HTERT RPE-1 (cell line): Measurements from ENCODE around the gene ISL2.
"Not testable (repeated sequence)": the region's sequence is repeated elsewhere in the genome, so short reads cannot be mapped to it uniquely, and the experiment has no call there.

Experiments used
- in situ Hi-C: fragments of 300-500 bp; cut with MboI; formaldehyde crosslinking; loops from 4 replicates; pipeline ENCODE4 v1.14.3; 2020; ENCODE audit warnings: low sequenced_read_pairs

Gene ISL2

DNA sequence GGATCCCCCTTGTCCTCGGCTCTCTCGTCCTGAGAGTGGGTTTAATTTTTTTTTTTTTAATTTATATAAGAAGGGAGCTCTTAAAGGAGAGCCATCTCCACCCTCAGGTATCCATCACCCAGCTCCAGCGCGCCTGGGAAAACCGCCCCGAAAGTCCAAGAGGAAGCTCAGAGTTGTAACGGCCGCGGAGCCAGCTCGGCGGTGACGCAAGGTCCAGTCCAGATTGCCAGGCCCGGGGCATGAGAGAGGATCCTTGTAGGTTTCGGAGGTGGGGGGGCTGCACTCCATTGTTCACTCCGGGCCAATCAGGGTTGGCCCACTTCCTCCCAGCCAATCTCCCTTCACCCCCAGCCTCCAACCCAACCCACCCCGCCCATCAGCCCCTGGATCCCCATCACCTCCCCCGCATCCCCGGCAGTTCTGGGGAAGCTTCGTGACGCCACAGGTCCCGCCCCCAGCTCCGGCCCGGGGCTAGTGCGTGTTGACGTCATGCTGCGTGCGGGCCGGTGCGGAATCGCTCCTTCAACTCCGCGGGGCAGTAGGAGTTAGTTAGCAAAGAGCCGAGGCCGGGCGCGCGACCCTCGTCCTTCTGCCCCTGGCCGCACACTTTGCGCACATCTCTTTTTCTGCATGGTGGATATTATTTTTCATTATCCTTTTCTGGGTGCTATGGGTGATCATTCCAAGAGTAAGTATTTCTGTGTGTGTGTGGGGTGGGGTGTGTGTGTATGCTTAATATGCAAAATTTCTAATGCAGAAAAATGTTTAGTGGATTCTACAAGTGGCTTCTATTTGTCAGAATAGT, at the start of gene ISL2:
Gene ISL2, plus strand, starts transcription at position 520 of the 805 bp plus-strand sequence. Its CDS starts 111 bp downstream, at position 631.
- in situ Hi-C loops, result no loop called here

DNA sequence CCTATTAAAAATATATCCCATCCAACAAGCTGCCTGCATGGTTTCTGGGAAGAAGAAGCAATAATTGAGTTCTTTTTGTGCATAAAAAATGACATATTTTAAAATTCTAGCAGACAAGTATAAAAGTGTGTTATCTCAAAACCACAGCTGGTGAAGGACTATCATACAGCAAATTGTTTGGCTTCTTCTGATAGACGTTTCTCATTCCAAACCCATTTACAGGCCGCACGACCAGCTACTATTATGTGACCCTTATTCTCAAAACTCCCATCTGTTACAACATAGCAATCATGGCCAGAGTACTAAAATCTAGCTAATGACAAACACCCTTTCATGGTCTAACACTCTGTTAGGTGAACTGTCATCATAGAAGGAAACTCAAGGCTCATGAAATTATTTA, 47.0 kb upstream of the ISL2 start:
- in situ Hi-C loops, result no loop called here

DNA sequence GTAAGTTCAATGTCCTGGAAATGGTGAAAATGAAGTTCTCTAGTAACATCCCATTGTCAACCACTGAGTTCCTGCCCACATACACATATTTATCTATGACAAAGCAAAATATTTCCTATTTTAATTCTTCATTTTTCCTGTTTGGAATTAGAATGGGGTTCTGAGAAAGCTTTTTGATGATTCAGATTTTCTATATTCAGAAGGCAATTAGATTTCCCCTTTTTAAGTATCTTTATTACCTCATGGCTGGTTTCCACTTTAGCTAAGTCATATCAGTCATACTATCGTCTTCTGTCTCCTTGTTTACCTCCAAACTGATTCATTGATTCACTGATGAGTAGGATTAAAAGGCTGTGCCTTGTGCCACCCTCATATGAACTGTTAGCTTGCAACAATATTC, 43.2 kb upstream of the ISL2 start:
- in situ Hi-C loops, result no loop called here

DNA sequence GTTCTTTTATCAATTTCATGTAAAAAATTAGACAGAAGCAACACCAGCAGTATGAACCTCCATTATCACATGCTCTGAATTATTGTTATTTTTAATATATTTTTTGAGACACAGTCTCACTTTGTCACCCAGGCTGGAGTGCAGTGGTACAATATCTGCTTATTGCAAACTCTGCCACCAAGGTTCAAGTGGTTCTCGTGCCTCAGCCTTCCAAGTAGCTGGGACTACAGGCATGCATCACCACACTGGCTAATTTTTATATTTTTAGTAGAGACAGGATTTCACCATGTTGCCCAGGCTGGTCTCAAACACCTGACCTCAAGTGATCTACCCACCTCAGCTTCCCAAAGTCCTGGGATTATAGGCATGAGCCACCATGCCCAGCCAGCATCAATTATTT, 42.1 kb upstream of the ISL2 start:
- in situ Hi-C loops, result not testable (repeated sequence)

DNA sequence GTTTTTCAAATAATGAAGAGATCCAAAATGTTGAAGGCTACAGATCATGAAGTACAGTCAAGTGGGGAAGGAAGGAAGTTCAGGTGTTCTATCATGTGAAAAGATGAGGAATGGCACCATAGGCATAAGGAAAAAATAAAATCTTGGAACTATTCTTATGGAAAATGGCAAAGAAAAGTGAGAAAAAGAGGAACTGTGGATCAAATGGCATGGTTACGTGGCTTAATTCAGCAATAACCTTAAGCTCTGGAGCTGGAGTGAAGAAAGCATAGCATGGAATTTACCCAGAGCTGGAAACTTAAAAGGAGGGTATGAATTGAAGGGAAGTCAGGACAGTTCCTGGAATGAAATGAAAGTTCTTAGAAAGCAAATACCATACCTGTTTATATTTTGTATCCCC, 39.7 kb upstream of the ISL2 start:
- in situ Hi-C loops, result no loop called here

DNA sequence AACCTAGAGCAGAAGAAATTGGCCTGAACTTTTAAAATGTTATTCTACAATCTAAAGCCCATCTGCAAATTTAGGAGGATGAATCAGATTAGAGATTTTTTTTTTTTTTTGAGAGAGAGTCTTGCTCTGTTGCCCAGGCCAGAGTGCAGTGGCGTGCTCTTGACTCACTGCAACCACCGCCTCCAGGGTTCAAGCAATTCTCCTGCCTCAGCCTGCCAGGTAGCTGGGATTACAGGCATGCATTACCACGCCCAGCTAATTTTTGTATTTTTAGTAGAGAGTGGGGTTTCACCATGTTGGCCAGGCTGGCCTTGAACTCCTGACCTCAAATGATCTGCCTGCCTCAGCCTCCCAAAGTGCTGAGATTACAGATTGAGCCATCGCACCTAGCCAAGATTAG, 38.6 kb upstream of the ISL2 start:
- in situ Hi-C loops, result not testable (repeated sequence)

DNA sequence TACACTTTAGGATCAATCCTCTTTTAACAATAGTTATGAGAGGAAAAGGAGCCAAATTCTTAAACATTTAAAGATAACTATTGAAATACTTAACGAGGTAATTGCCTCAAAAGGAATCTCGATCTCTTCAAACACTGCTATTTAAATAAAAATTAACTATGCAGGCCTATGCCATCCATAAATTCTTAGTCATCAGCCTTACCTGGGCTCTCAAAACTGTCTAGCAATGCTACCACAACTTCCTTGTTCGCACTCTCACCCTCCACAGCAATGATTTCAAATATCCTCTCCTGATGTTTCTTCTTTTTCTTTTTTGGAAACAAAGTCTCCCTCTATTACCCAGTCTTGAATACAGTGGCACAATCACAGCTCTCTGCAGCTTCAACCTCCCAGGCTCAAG, 37.6 kb upstream of the ISL2 start:
- in situ Hi-C loops, result no loop called here

DNA sequence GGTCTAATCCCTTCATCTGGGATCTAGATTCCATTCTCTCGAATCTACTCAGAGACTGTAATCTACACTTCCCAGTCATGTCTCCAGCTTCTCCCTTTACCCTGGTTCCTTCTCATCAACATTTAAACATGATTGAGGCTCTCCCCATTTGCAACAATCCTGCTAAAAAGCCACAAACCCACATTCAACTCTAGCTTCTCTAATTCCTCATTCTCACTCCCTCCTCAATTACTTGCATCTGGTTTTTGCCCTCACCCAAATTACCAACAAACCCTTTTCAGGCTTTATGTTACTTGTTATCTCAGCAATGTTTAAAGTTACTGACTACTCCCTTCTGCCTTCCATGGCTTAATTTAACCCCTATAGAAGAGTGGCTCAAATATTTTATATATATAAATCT, 36.8 kb upstream of the ISL2 start:
- in situ Hi-C loops, result no loop called here

DNA sequence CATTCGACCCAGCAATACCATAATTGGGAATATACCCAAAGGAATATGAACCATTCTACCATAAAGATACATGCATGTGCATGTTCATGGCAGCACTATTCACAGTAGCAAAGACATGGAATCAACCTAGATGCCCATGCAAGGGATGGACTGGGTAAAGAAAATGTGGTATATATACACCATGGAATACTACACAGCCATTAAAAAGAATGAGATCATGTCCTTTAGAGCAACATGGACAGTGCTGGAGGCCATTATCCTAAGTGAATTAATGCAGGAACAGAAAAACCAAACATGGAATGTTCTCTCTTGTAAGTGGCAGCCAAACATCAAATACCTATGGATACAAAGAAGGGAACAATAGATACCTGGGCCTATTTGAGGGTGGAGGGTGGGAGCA, 32.7 kb upstream of the ISL2 start:
- in situ Hi-C loops, result no loop called here

DNA sequence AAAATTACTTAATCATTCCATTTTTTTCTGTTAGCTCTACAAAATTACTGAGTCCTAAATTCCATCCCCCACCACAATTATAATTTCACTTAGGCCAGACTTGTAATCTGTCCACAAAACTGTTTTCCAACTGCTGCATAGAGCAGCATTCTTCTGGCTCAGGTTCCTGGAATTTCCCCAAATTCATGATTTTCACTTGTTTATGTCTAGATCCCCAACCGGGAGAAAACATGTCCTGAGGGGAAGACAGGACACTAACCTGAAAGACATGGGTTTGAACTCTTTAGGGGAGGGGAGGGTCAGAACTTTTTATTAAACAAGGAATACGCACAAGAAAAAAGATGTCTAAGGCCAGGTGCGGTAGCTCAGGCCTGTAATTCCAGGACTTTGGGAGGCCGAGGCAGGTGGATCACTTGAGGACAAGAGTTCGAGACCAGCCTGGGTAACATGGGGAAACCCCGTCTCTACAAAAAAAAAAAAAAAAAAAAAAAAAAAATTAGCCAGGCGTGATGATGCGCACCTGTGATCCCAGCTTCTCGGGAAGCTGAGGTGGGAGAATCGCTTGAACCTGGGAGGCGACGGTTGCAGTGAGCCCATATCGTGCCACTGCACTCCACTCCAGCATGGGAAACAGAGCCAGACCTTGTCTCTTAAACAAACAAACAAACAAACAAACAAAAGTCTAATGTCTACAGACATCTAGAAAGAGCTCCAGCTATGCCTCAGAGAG, 26.8 kb upstream of the ISL2 start:
- in situ Hi-C loops, result no loop called here

DNA sequence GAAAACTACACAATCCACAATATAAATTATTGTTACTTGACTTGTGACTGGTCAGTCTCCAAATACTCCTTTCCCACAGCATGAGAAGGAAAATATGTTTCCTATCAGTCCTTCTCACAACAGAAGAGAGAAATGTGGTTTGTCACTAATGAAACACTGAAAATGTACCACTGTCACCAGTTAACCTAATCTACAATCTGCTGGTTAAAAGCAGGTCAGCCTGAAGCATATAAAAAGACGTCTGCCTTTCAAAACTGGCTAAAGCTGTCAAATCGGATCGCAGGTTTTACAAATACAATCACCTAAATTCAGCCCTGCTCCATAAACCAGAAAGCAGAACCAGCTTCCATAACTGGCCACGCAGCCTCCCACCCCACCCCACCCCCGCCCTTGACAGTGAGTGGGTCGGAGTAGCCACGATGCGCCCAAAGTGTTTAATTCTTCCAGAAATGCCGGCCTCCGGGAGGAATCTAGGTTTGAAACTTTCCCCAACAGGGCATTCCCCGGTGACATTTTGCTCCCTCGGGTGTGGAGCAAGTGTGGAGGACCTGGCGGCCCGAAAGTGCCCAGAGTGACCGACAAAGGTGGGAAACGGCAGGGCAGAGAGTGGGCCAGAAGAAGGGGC, 26.0 kb upstream of the ISL2 start:
- in situ Hi-C loops, result no loop called here

DNA sequence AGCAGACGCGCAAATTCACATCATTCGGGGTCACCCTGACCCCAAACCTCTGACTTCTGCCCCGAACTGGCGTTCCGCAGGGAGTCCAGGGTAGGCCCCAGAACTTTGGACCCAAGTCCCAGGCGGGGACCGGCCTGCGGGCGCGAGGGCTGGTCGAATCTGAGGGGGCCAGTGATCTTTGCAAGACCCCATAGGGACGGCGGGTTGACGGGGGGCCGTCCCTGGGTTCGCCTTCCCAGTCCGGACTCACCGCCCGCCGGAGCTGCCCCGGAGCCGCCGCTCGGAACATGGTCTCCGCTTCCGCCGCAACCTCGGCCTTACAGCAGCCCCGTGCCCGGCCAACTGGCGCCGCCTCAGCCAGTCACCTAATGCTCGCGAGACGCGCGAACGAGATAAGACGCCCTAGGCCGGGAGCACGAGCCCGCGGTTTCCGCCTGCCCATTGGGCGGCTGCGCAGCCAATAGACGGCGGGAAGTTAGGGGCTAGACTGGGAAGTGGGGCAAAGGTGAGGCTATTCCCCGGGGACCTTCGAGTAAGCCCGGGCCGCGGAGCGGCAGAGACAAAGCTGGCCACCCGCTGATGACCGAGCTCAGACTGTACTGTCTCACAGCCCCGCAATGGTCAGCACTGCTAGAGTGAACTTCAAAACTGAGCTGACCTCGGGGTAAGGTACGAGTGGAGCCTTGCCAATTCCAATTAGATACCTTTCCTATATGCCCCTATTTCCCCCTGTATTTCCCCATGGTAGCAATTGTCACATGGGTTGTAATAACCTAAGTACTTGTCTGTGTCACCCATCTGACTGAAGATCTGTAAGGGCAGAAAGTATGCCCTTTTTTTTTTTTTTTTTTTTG, 25.2 kb upstream of the ISL2 start, which contains the start of gene ETFA:
Gene ETFA, minus strand, starts transcription at position 370 of the 854 bp plus-strand sequence. Its CDS starts 81 bp downstream, at position 289.
- in situ Hi-C loops, result no loop called here

DNA sequence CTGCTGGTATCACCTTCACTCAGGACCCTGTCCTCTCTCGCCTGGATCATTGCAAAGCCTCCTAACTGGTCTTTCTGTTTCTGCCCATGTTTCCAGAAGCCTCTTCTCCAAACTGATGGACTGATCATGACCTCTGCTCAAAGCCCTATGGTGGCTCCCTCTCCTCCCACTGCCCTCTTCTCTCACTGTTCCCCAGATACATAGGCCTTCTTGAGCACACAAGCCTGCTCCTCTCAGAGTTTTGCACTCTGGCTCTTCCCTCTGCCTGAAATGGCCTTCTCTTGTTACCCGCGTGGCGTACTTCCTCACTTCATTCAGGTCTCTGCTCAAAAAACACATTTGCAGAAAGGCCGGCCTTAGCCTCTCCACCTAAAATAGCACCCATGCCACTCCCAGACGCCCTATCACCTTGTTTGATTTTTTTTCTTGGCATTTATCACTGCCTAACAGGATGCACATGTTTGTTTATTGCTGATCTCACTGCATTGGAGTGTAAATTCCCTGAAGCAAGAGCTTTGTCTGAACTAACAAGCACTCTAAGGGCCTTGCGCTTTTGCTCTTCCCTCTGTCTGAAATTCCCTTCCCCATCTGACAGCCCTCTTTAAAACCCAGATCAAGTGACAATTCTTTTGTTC, 23.9 kb upstream of the ISL2 start:
- in situ Hi-C loops, result no loop called here

DNA sequence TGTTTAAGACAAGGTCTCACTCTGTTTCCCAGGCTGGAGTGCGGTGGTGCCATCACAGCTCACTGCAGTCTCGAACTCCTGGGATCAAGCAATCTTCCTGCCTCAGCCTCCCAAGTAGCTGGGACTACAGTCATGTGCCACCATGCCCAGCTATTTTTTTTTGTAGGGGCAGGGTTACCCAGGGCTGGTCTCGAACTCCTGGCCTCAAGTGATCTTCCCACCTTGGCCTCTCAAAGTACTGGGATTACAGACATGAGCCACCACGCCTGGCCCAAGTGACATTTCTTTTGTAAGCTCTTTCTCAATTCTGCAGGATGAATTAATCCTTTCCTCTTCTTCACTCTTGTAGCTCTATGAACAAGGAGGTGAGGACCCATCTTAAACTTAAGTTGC, 23.4 kb upstream of the ISL2 start:
- in situ Hi-C loops, result not testable (repeated sequence)

DNA sequence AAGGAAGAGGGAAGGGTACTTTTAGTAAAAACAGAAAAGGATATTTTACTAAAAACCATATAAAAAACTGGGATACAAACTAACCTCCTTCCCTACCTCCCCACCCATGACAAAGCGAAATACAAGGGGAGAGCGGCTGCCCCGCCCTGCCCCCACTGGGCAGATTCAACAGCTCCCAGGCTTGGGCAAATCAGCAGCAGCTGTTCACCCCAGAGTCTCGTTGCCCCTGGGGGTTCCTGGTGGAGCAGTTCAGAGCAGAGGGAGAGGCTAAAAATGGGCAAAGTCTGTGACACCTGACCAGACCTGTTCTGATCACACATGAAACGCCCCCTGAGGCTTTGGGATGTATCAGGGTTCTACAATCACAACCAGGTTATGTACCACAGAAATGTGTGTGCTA, 22.8 kb upstream of the ISL2 start:
- in situ Hi-C loops, result no loop called here

DNA sequence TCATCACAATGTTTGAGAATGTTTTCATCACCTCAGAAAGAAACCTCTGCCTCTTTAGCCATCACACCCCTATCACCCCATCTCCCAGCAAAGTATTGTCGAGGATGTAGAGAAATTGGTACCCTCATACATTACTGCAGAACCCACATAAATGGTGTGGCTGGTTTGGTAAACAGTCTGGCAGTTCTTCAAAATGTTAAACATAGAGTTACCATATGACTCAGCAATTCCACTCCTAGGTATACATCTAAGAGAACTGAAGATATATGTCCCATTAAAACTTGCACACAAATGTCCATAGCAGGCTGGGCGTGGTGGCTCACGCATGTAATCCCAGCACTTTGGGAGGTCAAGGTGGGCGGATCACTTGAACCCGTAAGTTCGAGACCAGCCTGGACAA, 16.6 kb upstream of the ISL2 start:
- in situ Hi-C loops, result no loop called here

DNA sequence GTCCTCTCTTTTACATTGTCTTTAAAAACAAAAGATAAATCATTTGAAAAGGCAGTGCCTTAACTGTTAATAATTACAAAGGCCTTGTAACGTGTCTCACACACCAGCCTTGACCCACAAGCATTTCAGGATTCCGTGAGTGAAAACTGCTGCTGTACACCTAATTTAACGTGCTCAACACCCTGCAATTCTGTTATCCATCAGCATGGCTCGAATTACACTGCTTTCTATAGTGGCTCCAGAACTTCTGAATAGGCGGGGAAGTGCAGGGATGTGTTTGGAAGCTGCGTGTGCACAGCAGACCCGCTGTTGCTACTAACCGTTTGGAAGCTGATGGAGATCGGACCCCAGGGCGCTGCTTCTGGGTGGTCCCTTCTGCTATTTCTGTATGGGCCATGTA, 15.4 kb upstream of the ISL2 start:
- in situ Hi-C loops, result no loop called here

DNA sequence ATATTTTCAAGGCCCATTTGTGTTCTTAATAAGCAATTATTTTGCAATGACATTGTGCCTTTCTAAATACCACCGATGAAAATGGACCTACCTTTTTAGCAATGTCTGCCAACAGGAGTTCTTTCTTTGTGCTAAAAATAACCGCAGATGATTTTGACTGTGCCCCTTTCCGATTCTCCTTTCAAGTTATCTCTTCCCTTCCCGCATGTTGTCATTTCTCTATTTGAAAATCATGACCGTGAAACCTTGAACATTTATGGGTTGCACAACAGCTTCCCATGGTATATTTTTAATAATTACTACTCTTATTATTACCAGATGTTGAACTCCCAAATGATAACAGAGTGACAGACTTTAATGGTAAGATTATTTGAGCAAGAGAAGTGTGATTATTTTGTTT, 15.0 kb upstream of the ISL2 start:
- in situ Hi-C loops, result no loop called here

DNA sequence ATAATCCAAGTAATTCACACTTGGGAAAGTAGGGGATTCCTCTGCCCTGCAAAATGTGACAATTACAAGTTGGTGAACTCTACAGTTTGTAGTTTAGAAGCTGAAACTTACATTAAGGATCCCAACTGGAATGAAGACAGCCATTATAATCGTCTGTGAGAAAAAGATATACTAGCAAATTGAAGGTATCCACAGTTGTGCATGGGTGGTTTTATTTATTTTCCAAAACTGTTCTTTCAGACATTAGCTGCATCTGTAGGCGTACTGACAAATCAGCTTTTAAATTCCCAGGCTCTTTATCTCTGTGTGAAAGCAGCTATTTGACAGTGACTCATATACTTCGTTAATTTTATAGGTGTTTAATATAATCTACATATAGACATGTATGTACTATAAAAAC, 12.5 kb upstream of the ISL2 start:
- in situ Hi-C loops, result no loop called here

DNA sequence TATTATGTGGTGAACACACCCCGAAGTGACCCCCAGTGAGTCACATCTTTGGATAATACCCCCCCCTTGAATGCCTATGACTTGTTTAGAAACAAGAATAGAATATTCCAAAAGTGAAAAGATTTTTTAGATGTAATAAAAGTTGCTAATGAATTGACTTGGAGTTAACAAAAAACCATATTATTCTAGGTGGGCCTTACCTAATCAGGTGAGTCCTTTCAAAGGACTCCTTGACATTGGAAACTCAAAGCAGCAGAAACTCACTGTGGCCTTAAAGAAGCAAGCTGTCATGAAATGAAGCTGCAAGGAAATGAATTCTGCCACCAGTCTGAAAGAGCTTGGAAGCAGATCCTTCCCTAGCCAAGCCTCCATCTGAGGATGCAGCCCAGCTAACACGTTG, 10.9 kb upstream of the ISL2 start:
- in situ Hi-C loops, result no loop called here
